Panc1 (cell line): ENCODE data around the gene TRANK1. TPM values are rescaled to one million over a fixed set of nuclear protein-coding genes. Genes with fewer than 3 reads are reported as not detected.

Source experiments
- ATAC-seq: fragments of 200-7000 bp; cut with Tn5 transposase; 2 replicates; pipeline ENCODE4 v1.9.1; 2020; ENCODE audit warnings: mild to moderate bottlenecking, moderate library complexity
- BruUV-seq: library from RNA; stranded (reverse); fragments of 400-500 nt; replicated peaks from 2 replicates; lab custom pipeline; 2021; lab: Mats Ljungman, UMichigan
- CTCF ChIA-PET: fragments of 300-600 bp; sonication (Branson Sonifier 250); formaldehyde crosslinking; loops from one replicate; lab custom pipeline; 2022; ENCODE audit warnings: antibody characterized with exemption; lab: Charles Lee
- POLR2A ChIA-PET: fragments of 300-600 bp; sonication (Branson Sonifier 250); formaldehyde crosslinking; loops from one replicate; lab custom pipeline; 2022; ENCODE audit warnings: antibody characterized with exemption; lab: Charles Lee
- DNase-seq: peaks from one replicate; pipeline ENCODE4 v3.0.0-alpha.2; 2010; ENCODE audit warnings: low read depth, low spot score
- H3K27ac ChIP-seq: 2 replicates; pipeline ENCODE4 v1.5.1; 2011; ENCODE audit warnings: mild to moderate bottlenecking, low read length, inconsistent platforms
- H3K27me3 ChIP-seq: fragments of 200-500 bp; sonication (Bioruptor generic); 2 replicates; pipeline ENCODE4 v1.6.0; 2014; ENCODE audit warnings: low read length, inconsistent platforms; ENCODE audit not compliant: control insufficient read depth, insufficient read depth
- H3K36me3 ChIP-seq: fragments of 200-500 bp; sonication (Bioruptor generic); 2 replicates; pipeline ENCODE4 v1.5.1; 2014; ENCODE audit warnings: inconsistent platforms, mild to moderate bottlenecking, low read length, moderate library complexity; ENCODE audit not compliant: control insufficient read depth, insufficient read depth
- H3K4me1 ChIP-seq: 2 replicates; pipeline ENCODE4 v1.5.1; 2011; ENCODE audit warnings: inconsistent platforms, mild to moderate bottlenecking, low read length, moderate library complexity; ENCODE audit not compliant: control insufficient read depth, insufficient read depth
- H3K4me3 ChIP-seq, 2 experiments: 2 replicates each; pipeline ENCODE4 v1.5.1; 2011 to 2012; ENCODE audit warnings: low read depth in 2 of 2, low read length in 2 of 2, mild to moderate bottlenecking in 2 of 2, inconsistent platforms in 1 of 2, moderate library complexity in 1 of 2
- H3K9me3 ChIP-seq: fragments of 200-500 bp; sonication (Bioruptor generic); 2 replicates; pipeline ENCODE4 v1.5.1; 2014; ENCODE audit warnings: low read depth, mild to moderate bottlenecking, inconsistent platforms, low read length, moderate library complexity; ENCODE audit not compliant: control insufficient read depth, insufficient read depth
- POLR2AphosphoS5 ChIP-seq: IDR thresholded peaks from 2 replicates; pipeline ENCODE4 v1.6.1; 2012; ENCODE audit warnings: mild to moderate bottlenecking, low read depth, low read length, moderate library complexity
- SIN3A ChIP-seq: IDR thresholded peaks from 2 replicates; pipeline ENCODE4 v1.6.1; 2012; ENCODE audit warnings: low read depth, mild to moderate bottlenecking, low read length, moderate library complexity, borderline replicate concordance; ENCODE audit not compliant: insufficient read depth
- TCF7L2 ChIP-seq: IDR thresholded peaks from 2 replicates; pipeline ENCODE4 v1.6.1; 2011; ENCODE audit warnings: mild to moderate bottlenecking, low read depth, low read length, inconsistent platforms
- in situ Hi-C: cut with HindIII; loops from 2 replicates; pipeline ENCODE4 v1.10.0; 2016; ENCODE audit warnings: low sequenced_read_pairs, low pct_unique_long_range_greater_than_20kb
- intact Hi-C: fragments of 100-400 bp; cut with micrococcal nuclease; formaldehyde crosslinking; loops from one replicate; pipeline ENCODE4 v1.10.0; 2022; ENCODE audit not compliant: unreplicated experiment
- total RNA-seq: library from RNA; stranded (reverse); gene quantifications from one replicate; pipeline ENCODE4 v1.2.1, GENCODE V29; 2021; ENCODE audit not compliant: unreplicated experiment
- TF ChIP-seq, protein P1 (sequence below): fragments of 450-650 bp; IDR thresholded peaks from 2 replicates; pipeline ENCODE4 v1.5.1; 2017; ENCODE audit warnings: mild to moderate bottlenecking
- TF ChIP-seq, protein P2 (sequence below), 2 experiments: IDR thresholded peaks; 2 replicates each; pipeline ENCODE4 v1.6.1; 2011 to 2012; ENCODE audit warnings: low read depth in 2 of 2, control low read depth in 1 of 2, low read length in 1 of 2, mild to moderate bottlenecking in 1 of 2, moderate library complexity in 1 of 2; ENCODE audit not compliant: insufficient read depth in 1 of 2

TRANK1 gene
- total RNA-seq, 1 experiment from 2014 or later, result 3.2 TPM

- Histone ChIP-seq H3K4me3 (no peak overlapping the region), H3K27me3 (no peaks in the 10 kb centered on the region), H3K9me3 (no peaks in the 10 kb centered on the region), H3K4me1 (no peaks in the 10 kb centered on the region), H3K36me3 (no peaks in the 10 kb centered on the region), H3K27ac (no peak overlapping the region)
- TF ChIP-seq, protein P1, sequence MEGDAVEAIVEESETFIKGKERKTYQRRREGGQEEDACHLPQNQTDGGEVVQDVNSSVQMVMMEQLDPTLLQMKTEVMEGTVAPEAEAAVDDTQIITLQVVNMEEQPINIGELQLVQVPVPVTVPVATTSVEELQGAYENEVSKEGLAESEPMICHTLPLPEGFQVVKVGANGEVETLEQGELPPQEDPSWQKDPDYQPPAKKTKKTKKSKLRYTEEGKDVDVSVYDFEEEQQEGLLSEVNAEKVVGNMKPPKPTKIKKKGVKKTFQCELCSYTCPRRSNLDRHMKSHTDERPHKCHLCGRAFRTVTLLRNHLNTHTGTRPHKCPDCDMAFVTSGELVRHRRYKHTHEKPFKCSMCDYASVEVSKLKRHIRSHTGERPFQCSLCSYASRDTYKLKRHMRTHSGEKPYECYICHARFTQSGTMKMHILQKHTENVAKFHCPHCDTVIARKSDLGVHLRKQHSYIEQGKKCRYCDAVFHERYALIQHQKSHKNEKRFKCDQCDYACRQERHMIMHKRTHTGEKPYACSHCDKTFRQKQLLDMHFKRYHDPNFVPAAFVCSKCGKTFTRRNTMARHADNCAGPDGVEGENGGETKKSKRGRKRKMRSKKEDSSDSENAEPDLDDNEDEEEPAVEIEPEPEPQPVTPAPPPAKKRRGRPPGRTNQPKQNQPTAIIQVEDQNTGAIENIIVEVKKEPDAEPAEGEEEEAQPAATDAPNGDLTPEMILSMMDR, result no peak
- TF ChIP-seq, protein P2, sequence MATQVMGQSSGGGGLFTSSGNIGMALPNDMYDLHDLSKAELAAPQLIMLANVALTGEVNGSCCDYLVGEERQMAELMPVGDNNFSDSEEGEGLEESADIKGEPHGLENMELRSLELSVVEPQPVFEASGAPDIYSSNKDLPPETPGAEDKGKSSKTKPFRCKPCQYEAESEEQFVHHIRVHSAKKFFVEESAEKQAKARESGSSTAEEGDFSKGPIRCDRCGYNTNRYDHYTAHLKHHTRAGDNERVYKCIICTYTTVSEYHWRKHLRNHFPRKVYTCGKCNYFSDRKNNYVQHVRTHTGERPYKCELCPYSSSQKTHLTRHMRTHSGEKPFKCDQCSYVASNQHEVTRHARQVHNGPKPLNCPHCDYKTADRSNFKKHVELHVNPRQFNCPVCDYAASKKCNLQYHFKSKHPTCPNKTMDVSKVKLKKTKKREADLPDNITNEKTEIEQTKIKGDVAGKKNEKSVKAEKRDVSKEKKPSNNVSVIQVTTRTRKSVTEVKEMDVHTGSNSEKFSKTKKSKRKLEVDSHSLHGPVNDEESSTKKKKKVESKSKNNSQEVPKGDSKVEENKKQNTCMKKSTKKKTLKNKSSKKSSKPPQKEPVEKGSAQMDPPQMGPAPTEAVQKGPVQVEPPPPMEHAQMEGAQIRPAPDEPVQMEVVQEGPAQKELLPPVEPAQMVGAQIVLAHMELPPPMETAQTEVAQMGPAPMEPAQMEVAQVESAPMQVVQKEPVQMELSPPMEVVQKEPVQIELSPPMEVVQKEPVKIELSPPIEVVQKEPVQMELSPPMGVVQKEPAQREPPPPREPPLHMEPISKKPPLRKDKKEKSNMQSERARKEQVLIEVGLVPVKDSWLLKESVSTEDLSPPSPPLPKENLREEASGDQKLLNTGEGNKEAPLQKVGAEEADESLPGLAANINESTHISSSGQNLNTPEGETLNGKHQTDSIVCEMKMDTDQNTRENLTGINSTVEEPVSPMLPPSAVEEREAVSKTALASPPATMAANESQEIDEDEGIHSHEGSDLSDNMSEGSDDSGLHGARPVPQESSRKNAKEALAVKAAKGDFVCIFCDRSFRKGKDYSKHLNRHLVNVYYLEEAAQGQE (IDR thresholded peaks at IDR 0.05; ENCODE audit: insufficient read depth in 1 of 2, low read depth in 2 of 2, low read length in 1 of 2), result no peak
- no peak for TF ChIP-seq SIN3A
- no peak for TF ChIP-seq TCF7L2
- TF ChIP-seq POLR2AphosphoS5, result no peak
- ChIA-PET POLR2A (no interaction called here), CTCF (no interaction called here)
- ATAC-seq (no peak), DNase-seq (no peak)
- in situ Hi-C loops, result no loop called here
- BruUV-seq, result no TSS peak
- intact Hi-C loops, result no loop called here
These were observed 18.5 kb downstream of the TRANK1 start for GRCh38 chr3:36926292-36926897.

DNA sequence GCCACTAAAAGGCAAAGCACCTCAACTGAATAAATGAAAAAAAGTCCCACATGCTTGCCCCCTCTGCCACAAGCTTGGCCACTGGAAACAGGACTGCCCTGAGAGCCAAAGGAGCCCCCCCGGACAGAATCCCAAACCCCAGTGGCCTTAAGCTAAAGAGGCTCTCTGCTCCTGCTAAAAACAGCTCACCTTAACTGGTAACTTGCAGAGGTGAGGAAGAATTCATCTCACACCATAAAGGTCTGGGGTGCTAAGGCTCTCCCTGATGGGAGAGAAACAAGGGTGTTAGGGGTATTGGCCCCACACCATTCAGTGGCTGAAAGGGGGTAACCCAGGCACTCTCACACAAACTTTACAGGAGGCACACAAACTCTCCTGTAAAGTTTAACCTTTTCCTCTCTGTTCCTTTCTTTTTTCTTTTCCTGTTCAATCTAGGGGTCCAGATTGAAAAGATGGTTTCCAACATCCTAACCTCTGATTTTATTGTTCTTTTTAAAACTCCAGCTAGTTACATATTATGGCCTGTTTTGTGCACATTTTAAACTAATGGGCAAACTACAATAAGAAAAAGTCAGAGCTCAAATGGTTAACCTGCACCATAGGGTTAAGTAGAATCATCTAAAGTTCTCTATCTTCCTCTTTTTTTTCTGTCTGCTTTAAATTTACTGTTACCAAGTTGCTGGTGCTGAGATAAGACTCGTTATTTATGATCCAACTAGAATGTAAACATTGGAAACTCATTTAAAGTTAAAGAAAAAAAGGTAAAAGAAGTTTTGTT lies 19.9 kb downstream of the TRANK1 start:
- in situ Hi-C loops (no loop called here), intact Hi-C loops (no loop called here)
- no peaks in the 10 kb centered on the region for H3K9me3 ChIP-seq
- ChIA-PET CTCF (interaction anchor here (0.7 kb wide), 1 partner anchor 12 kb away, joined by 3 read pairs; no protein-coding TSS in a partner anchor), POLR2A (no interaction called here)
- no peaks in the 10 kb centered on the region for H3K36me3 ChIP-seq
- H3K27ac ChIP-seq, result no peak overlapping the region
- ATAC-seq (no peak), DNase-seq (no peak)
- no peak overlapping the region for H3K4me3 ChIP-seq
- BruUV-seq, result no TSS peak
- TF ChIP-seq, protein P2 (IDR thresholded peaks at IDR 0.05; ENCODE audit: insufficient read depth in 1 of 2, low read depth in 2 of 2, low read length in 1 of 2), result no peak
- TF ChIP-seq POLR2AphosphoS5 (no peak), TCF7L2 (no peak), SIN3A (no peak)
- TF ChIP-seq, protein P1, result no peak
- H3K4me1 ChIP-seq, result no peaks in the 10 kb centered on the region
- H3K27me3 ChIP-seq, result no peaks in the 10 kb centered on the region
